Measurements from ENCODE around the gene VEGFB.

VEGFB gene

GRCh38 chr11:64247729-64248531 lies 13.5 kb downstream of the VEGFB start:
- no peak for DNase-seq

GRCh38 chr11:64248578-64248977 lies 14.2 kb downstream of the VEGFB start:
- DNase-seq, result no peak

- DNase-seq, result no peak
These were observed 14.7 kb downstream of the VEGFB start for GRCh38 chr11:64249038-64249437.

GRCh38 chr11:64249563-64250414 lies 15.4 kb downstream of the VEGFB start:
- no peak for DNase-seq

GRCh38 chr11:64250415-64251015 lies 16.1 kb downstream of the VEGFB start:
- no peak for DNase-seq

- DNase-seq, result peak; percentile 53
These were observed 16.8 kb downstream of the VEGFB start, which contains the start of gene PLCB3 for GRCh38 chr11:64251016-64251752. TSS of gene PLCB3 (plus strand) at chr11:64251530. CDS start at chr11:64251650, 120 bp downstream.

GRCh38 chr11:64251753-64252002 lies 17.3 kb downstream of the VEGFB start:
- DNase-seq, result no peak

GRCh38 chr11:64252003-64252872 lies 17.9 kb downstream of the VEGFB start:
- no peak for DNase-seq

GRCh38 chr11:64253043-64253442 lies 18.7 kb downstream of the VEGFB start:
- no peak for DNase-seq

GRCh38 chr11:64253481-64253880 lies 19.1 kb downstream of the VEGFB start:
- DNase-seq, result no peak

GRCh38 chr11:64254326-64254725 lies 19.9 kb downstream of the VEGFB start:
- DNase-seq, result no peak

- no peak for DNase-seq
These were observed 21.0 kb downstream of the VEGFB start for GRCh38 chr11:64255135-64256128.

- DNase-seq, result no peak
These were observed 21.9 kb downstream of the VEGFB start for GRCh38 chr11:64256300-64256699.

- DNase-seq, result no peak
These were observed 24.0 kb downstream of the VEGFB start for GRCh38 chr11:64258356-64258755.

- DNase-seq, result no peak
These were observed 24.7 kb downstream of the VEGFB start for GRCh38 chr11:64258946-64259532.

- DNase-seq, result no peak
These were observed 25.2 kb downstream of the VEGFB start for GRCh38 chr11:64259533-64260067.

GRCh38 chr11:64260147-64260708 lies 25.8 kb downstream of the VEGFB start:
- no peak for DNase-seq

GRCh38 chr11:64261556-64262080 lies 27.2 kb downstream of the VEGFB start:
- DNase-seq, result no peak

- DNase-seq, result no peak
These were observed 28.1 kb downstream of the VEGFB start for GRCh38 chr11:64262271-64263002.

Measured in NCI-H2171 treated with DMSO at 0.1 percent for 48 hours (cell line).